B cell (primary cell): ENCODE results near the gene C15orf39.

Source experiments
- CTCF ChIP-seq: fragments of 200-600 bp; IDR thresholded peaks from one replicate; pipeline ENCODE4 v1.8.0; 2022; ENCODE audit warnings: antibody characterized with exemption, mild to moderate bottlenecking
- EZH2 ChIP-seq: IDR thresholded peaks from 2 replicates; pipeline ENCODE4 v1.6.1; 2012; ENCODE audit warnings: borderline replicate concordance, low read depth, mild to moderate bottlenecking, moderate library complexity, low read length; ENCODE audit not compliant: insufficient read depth, poor library complexity, severe bottlenecking

GRCh38 chr15:75200391-75200764 is 1.3 kb upstream of the C15orf39 start:
- TF ChIP-seq CTCF: no peak
- no peak for TF ChIP-seq EZH2
